HepG2 (cell line): ENCODE measurements around the gene CNNM4. TPM values are rescaled to one million over a fixed set of nuclear protein-coding genes. Genes with fewer than 3 reads are reported as not detected.

Experiments
- CBX2 ChIP-seq, 2 experiments: fragments of 200-600 bp in 1 of 2; sonication (generic); formaldehyde crosslinking in 1 of 2; IDR thresholded peaks; 2 replicates each; pipeline versions ENCODE4 v1.7.0 to v1.8.1; 2018 to 2022; ENCODE audit warnings: low read depth in 2 of 2, low read length in 1 of 2, mild to moderate bottlenecking in 1 of 2, missing genetic modification reagents in 1 of 2
- CEBPG ChIP-seq: IDR thresholded peaks from 2 replicates; pipeline ENCODE4 v1.6.1; 2016
- HES4 ChIP-seq: sonication (generic); formaldehyde crosslinking; IDR thresholded peaks from 2 replicates; pipeline ENCODE4 v1.9.0; 2021; ENCODE audit warnings: mild to moderate bottlenecking, missing genetic modification reagents, borderline replicate concordance
- HOXA3 ChIP-seq: sonication (generic); formaldehyde crosslinking; IDR thresholded peaks from 2 replicates; pipeline ENCODE4 v1.5.0; 2020; ENCODE audit warnings: missing genetic modification reagents
- JARID2 ChIP-seq: sonication (generic); formaldehyde crosslinking; IDR thresholded peaks from 2 replicates; pipeline ENCODE4 v1.8.1; 2023; ENCODE audit warnings: missing genetic modification reagents, inconsistent platforms; ENCODE audit not compliant: insufficient replicate concordance
- KLF9 ChIP-seq: IDR thresholded peaks from 2 replicates; pipeline ENCODE4 v1.6.1; 2016; ENCODE audit warnings: low read depth
- MIER3 ChIP-seq: IDR thresholded peaks from 2 replicates; pipeline ENCODE4 v1.6.1; 2016; ENCODE audit warnings: missing compliant biosample characterization, borderline replicate concordance
- PLSCR1 ChIP-seq: sonication (generic); formaldehyde crosslinking; IDR thresholded peaks from 2 replicates; pipeline ENCODE4 v1.5.0; 2020; ENCODE audit warnings: missing genetic modification reagents, mild to moderate bottlenecking, borderline replicate concordance
- RFX3 ChIP-seq: IDR thresholded peaks from 2 replicates; pipeline ENCODE4 v1.6.1; 2016; ENCODE audit warnings: missing biosample characterization, missing genetic modification reagents
- RXRB ChIP-seq: IDR thresholded peaks from 2 replicates; pipeline ENCODE4 v1.6.1; 2016; ENCODE audit warnings: borderline replicate concordance, missing genetic modification reagents, missing compliant biosample characterization
- SAP130 ChIP-seq: IDR thresholded peaks from 2 replicates; pipeline ENCODE4 v1.6.1; 2016; ENCODE audit warnings: low read depth
- ZC3H13 ChIP-seq: sonication (generic); formaldehyde crosslinking; IDR thresholded peaks from 2 replicates; pipeline ENCODE4 v1.8.1; 2023; ENCODE audit warnings: mild to moderate bottlenecking, missing genetic modification reagents, moderate library complexity
- ZNF160 ChIP-seq: sonication (generic); formaldehyde crosslinking; IDR thresholded peaks from 2 replicates; pipeline ENCODE4 v1.8.0; 2022; ENCODE audit warnings: mild to moderate bottlenecking, inconsistent platforms, missing genetic modification reagents
- ZNF460 ChIP-seq: sonication (generic); formaldehyde crosslinking; IDR thresholded peaks from 2 replicates; pipeline ENCODE4 v1.5.1; 2020; ENCODE audit warnings: missing genetic modification reagents, mild to moderate bottlenecking, borderline replicate concordance
- ZNF543 ChIP-seq: sonication (generic); formaldehyde crosslinking; IDR thresholded peaks from 2 replicates; pipeline ENCODE4 v1.4.0; 2020; ENCODE audit warnings: mild to moderate bottlenecking, missing genetic modification reagents
- ZNF562 ChIP-seq: sonication (generic); formaldehyde crosslinking; IDR thresholded peaks from 2 replicates; pipeline ENCODE4 v1.8.0; 2022; ENCODE audit warnings: missing genetic modification reagents, borderline replicate concordance
- ZXDC ChIP-seq: sonication (generic); formaldehyde crosslinking; IDR thresholded peaks from 2 replicates; pipeline ENCODE4 v1.5.0; 2020; ENCODE audit warnings: mild to moderate bottlenecking, missing genetic modification reagents
- polyA plus RNA-seq, 8 experiments: library from polyadenylated mRNA; depleted of rRNA in 3 of 8; stranded (reverse) in 7 of 8; unstranded in 1 of 8; fragments of >200 nt; fragmentation: Illumina TruSeq in 4 of 8; extraction: Trizol in 4 of 8; gene quantifications; 2 replicates each; pipeline versions ENCODE4 v1.2.1 to v1.2.3, GENCODE V29; 2011 to 2016; ENCODE audit warnings: low read depth in 4 of 8, missing spikeins in 1 of 8, mixed read lengths in 1 of 8; ENCODE audit not compliant: insufficient read depth in 1 of 8
- total RNA-seq, 5 experiments: library from RNA; depleted of rRNA; stranded (reverse); fragments of >200 nt; fragmentation: Illumina TruSeq; extraction: Trizol; gene quantifications; 2 replicates each; pipeline ENCODE4 v1.2.3, GENCODE V29; 2016; ENCODE audit warnings: low read depth in 1 of 5
- TF ChIP-seq, protein P1 (sequence below): sonication (generic); formaldehyde crosslinking; IDR thresholded peaks from 2 replicates; pipeline ENCODE4 v1.4.0; 2020; ENCODE audit warnings: missing genetic modification reagents, borderline replicate concordance
- TF ChIP-seq, protein P2 (sequence below): sonication (generic); formaldehyde crosslinking; IDR thresholded peaks from 2 replicates; pipeline ENCODE4 v1.5.1; 2020; ENCODE audit warnings: mild to moderate bottlenecking, missing genetic modification reagents, borderline replicate concordance

The CNNM4 gene
- total and polyA plus RNA-seq, 2 of the 13 experiments (the other 11 are each of a cell fraction or from before 2014, with no cell fraction given) = 5.9 to 8.4 TPM

DNA sequence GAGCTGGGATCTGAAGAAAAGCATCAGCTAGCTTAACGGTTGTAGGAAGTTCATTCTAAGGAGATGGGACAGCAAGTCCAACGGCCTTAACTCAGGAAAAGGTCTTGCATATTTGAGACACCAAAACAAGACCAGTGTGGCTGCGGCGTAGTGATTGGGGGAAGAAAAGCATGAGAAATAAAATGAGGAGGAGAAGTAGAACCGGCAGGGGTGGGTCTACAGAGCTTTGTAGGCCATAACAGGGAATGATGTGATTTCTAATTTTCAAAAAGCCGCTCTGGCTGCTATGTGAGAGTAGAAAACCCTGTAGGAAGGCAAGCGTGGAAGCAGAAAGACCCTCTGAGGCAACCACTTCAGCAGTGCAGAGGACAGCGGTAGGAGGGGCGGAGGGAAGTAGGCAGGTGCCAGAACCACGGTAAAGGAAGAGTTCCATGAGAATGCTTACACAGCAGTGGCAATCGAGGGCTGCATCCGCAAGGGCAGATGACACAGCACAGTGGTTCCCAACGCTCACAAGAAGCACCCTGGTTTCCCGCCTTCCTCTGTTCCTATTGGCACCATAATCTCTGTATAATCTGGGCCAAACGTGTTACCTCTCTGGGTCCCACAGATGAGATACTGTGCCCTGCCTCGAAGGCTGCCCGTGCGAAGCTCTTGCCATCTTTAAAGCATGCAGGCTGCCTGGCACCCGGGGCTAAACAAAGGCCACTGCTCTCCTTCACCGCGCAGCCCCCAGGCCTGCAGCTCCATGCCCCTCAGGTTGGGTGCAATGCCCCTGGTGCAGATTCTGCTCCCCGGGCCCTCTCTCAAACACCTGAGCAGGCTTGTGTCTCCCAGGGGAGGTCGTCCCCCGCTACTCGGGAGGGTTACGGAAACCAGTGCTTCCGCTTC lies 96.3 kb downstream of the CNNM4 start (continued):
- TF ChIP-seq ZXDC (0 out of 2 replicates have a peak, but pooled peaks have one; percentile 54), RXRB (CRISPR knock-in tag) (0 out of 2 replicates have a peak, but pooled peaks have one; percentile 39), JARID2 (CRISPR knock-in tag) (peak; percentile 13), MIER3 (CRISPR knock-in tag) (no peak), PLSCR1 (CRISPR knock-in tag) (0 out of 2 replicates have a peak, but pooled peaks have one; percentile 50), HOXA3 (CRISPR knock-in tag) (no peak), ZNF543 (CRISPR knock-in tag) (peak; percentile 24; the same call in 1 of the 2 replicates), SAP130 (CRISPR knock-in tag) (peak; percentile 27; the same call in 1 of the 2 replicates), ZNF460 (0 out of 2 replicates have a peak, but pooled peaks have one; percentile 47), HES4 (CRISPR knock-in tag) (no peak), ZNF160 (CRISPR knock-in tag) (no peak), RFX3 (CRISPR knock-in tag) (no peak), CBX2 (IDR thresholded peaks at IDR 0.05; ENCODE audit: low read depth, low read length) (no peak), CBX2 (CRISPR knock-in tag; IDR thresholded peaks at IDR 0.05; ENCODE audit: low read depth) (no peak), ZNF562 (CRISPR knock-in tag) (no peak), CEBPG (CRISPR knock-in tag) (peak; percentile 9; the same call in 1 of the 2 replicates), KLF9 (0 out of 2 replicates have a peak, but pooled peaks have one; percentile 1), ZC3H13 (no peak)
- TF ChIP-seq, protein P1, sequence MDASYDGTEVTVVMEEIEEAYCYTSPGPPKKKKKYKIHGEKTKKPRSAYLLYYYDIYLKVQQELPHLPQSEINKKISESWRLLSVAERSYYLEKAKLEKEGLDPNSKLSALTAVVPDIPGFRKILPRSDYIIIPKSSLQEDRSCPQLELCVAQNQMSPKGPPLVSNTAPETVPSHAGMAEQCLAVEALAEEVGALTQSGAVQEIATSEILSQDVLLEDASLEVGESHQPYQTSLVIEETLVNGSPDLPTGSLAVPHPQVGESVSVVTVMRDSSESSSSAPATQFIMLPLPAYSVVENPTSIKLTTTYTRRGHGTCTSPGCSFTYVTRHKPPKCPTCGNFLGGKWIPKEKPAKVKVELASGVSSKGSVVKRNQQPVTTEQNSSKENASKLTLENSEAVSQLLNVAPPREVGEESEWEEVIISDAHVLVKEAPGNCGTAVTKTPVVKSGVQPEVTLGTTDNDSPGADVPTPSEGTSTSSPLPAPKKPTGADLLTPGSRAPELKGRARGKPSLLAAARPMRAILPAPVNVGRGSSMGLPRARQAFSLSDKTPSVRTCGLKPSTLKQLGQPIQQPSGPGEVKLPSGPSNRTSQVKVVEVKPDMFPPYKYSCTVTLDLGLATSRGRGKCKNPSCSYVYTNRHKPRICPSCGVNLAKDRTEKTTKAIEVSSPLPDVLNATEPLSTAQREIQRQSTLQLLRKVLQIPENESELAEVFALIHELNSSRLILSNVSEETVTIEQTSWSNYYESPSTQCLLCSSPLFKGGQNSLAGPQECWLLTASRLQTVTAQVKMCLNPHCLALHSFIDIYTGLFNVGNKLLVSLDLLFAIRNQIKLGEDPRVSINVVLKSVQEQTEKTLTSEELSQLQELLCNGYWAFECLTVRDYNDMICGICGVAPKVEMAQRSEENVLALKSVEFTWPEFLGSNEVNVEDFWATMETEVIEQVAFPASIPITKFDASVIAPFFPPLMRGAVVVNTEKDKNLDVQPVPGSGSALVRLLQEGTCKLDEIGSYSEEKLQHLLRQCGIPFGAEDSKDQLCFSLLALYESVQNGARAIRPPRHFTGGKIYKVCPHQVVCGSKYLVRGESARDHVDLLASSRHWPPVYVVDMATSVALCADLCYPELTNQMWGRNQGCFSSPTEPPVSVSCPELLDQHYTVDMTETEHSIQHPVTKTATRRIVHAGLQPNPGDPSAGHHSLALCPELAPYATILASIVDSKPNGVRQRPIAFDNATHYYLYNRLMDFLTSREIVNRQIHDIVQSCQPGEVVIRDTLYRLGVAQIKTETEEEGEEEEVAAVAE = no peak
- TF ChIP-seq, protein P2, sequence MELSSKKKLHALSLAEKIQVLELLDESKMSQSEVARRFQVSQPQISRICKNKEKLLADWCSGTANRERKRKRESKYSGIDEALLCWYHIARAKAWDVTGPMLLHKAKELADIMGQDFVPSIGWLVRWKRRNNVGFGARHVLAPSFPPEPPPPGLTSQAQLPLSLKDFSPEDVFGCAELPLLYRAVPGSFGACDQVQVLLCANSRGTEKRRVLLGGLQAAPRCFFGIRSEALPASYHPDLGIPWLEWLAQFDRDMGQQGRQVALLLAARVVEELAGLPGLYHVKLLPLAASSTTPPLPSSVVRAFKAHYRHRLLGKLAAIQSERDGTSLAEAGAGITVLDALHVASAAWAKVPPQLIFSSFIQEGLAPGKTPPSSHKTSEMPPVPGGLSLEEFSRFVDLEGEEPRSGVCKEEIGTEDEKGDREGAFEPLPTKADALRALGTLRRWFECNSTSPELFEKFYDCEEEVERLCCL (CRISPR knock-in tag) = no peak
